Astrocyte of the spinal cord (primary cell): ENCODE results near the gene ST6GALNAC1.

ENCODE experiments used
- DNase-seq: peaks from one replicate; pipeline ENCODE4 v3.0.0; 2011; ENCODE audit warnings: low read depth, low spot score
- H3K4me3 ChIP-seq: 2 replicates; pipeline ENCODE4 v1.5.1; 2011; ENCODE audit warnings: low read depth, mild to moderate bottlenecking, low read length, moderate library complexity
- CTCF ChIP-seq: IDR thresholded peaks from 2 replicates; pipeline ENCODE4 v1.5.1; 2012; ENCODE audit warnings: low read depth, mild to moderate bottlenecking, low read length, inconsistent platforms
- in situ Hi-C: cut with HindIII; loops from 2 replicates; pipeline ENCODE4 v1.10.0; 2017; ENCODE audit warnings: low sequenced_read_pairs

ST6GALNAC1 gene

GRCh38 chr17:76671912-76672262 is 28.3 kb upstream of the ST6GALNAC1 start:
- in situ Hi-C loops, result no loop called here
- DNase-seq, result no peak
- TF ChIP-seq CTCF, result no peak
- H3K4me3 ChIP-seq, result peak overlapping the region; percentile 72

- DNase-seq, result peak; percentile 100
- peak overlapping the region; percentile 72 for H3K4me3 ChIP-seq
- in situ Hi-C loops, result no loop called here
- TF ChIP-seq CTCF, result no peak
These were observed 27.8 kb upstream of the ST6GALNAC1 start for GRCh38 chr17:76671123-76671911.

- in situ Hi-C loops, result no loop called here
- no peak overlapping the region for H3K4me3 ChIP-seq
- no peak for DNase-seq
- TF ChIP-seq CTCF, result no peak
These were observed 27.2 kb upstream of the ST6GALNAC1 start for GRCh38 chr17:76670718-76671122.

GRCh38 chr17:76670020-76670717 is 26.6 kb upstream of the ST6GALNAC1 start:
- no peak for TF ChIP-seq CTCF
- H3K4me3 ChIP-seq, result no peak overlapping the region
- in situ Hi-C loops, result no loop called here
- peak; percentile 34 for DNase-seq

- TF ChIP-seq CTCF, result no peak
- no peak for DNase-seq
- H3K4me3 ChIP-seq, result no peak overlapping the region
- in situ Hi-C loops, result no loop called here
These were observed 24.4 kb upstream of the ST6GALNAC1 start for GRCh38 chr17:76667786-76668453.

- no peak for DNase-seq
- no peak overlapping the region for H3K4me3 ChIP-seq
- no peak for TF ChIP-seq CTCF
- in situ Hi-C loops, result no loop called here
These were observed 23.9 kb upstream of the ST6GALNAC1 start for GRCh38 chr17:76667491-76667755.
